Neuron (in vitro differentiated cells): ENCODE results near the gene XK.

Source experiments
- H2AFZ ChIP-seq: one replicate; pipeline ENCODE4 v1.6.1; 2013; ENCODE audit warnings: low read depth, mild to moderate bottlenecking, inconsistent platforms, low read length, moderate library complexity
- H3K27me3 ChIP-seq: one replicate; pipeline ENCODE4 v1.6.1; 2013; ENCODE audit warnings: low read length; ENCODE audit not compliant: insufficient read depth
- H3K36me3 ChIP-seq: one replicate; pipeline ENCODE4 v1.6.1; 2013; ENCODE audit warnings: low read length; ENCODE audit not compliant: insufficient read depth
- H3K4me1 ChIP-seq: one replicate; pipeline ENCODE4 v1.6.1; 2013; ENCODE audit warnings: low read length; ENCODE audit not compliant: insufficient read depth
- H3K4me3 ChIP-seq: 2 replicates; pipeline ENCODE4 v1.5.1; 2013; ENCODE audit warnings: mild to moderate bottlenecking, low read length, moderate library complexity
- H3K9me3 ChIP-seq: one replicate; pipeline ENCODE4 v1.6.1; 2013; ENCODE audit warnings: low read length

Gene XK

GRCh38 chrX:37659047-37659446, 26.5 kb upstream of the XK start:
- H3K4me3 ChIP-seq: no peak overlapping the region
- no peaks in the 10 kb centered on the region for H3K4me1 ChIP-seq

GRCh38 chrX:37662181-37662580, 23.4 kb upstream of the XK start:
- no peaks in the 10 kb centered on the region for H3K4me1 ChIP-seq
- H3K9me3 ChIP-seq: no peaks in the 10 kb centered on the region
- H2AFZ ChIP-seq: no peak overlapping the region
- no peak overlapping the region for H3K4me3 ChIP-seq
- H3K36me3 ChIP-seq: no peaks in the 10 kb centered on the region
- H3K27me3 ChIP-seq: no peaks in the 10 kb centered on the region

More at GRCh38 chrX:37659047-37659446, 26.5 kb upstream of the XK start:
- H3K27me3 ChIP-seq: peaks cover 2% of the 10 kb centered on the region
- H3K36me3 ChIP-seq: no peaks in the 10 kb centered on the region
- H3K9me3 ChIP-seq: no peaks in the 10 kb centered on the region
- H2AFZ ChIP-seq: no peak overlapping the region

DNA sequence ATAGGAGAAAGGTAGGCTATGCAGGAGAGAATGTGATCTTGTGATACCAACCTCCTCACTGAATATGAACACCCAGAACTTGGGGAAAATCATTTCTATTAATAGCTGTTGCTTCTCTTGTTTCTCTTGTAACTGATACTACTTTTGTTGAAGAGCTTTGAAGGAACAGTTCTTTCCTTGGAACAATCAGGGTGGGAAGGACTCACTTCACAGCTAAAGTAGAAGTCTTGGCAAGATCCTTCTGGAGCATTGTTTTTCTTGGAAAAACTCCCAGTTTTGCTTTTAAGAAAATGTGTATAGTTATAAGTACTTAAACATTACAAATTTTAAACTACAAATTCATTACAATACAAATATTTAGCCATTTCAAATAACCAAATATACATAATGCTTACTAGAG, 19.1 kb upstream of the XK start:
- H2AFZ ChIP-seq: no peak overlapping the region
- H3K4me1 ChIP-seq: no peaks in the 10 kb centered on the region
- no peak overlapping the region for H3K4me3 ChIP-seq
- H3K27me3 ChIP-seq: no peaks in the 10 kb centered on the region
- H3K36me3 ChIP-seq: no peaks in the 10 kb centered on the region
- no peaks in the 10 kb centered on the region for H3K9me3 ChIP-seq

GRCh38 chrX:37667141-37667540, 18.4 kb upstream of the XK start:
- Histone ChIP-seq H3K27me3 (no peaks in the 10 kb centered on the region), H3K4me3 (no peak overlapping the region), H3K36me3 (no peaks in the 10 kb centered on the region), H3K9me3 (no peaks in the 10 kb centered on the region), H2AFZ (no peak overlapping the region), H3K4me1 (no peaks in the 10 kb centered on the region)

DNA sequence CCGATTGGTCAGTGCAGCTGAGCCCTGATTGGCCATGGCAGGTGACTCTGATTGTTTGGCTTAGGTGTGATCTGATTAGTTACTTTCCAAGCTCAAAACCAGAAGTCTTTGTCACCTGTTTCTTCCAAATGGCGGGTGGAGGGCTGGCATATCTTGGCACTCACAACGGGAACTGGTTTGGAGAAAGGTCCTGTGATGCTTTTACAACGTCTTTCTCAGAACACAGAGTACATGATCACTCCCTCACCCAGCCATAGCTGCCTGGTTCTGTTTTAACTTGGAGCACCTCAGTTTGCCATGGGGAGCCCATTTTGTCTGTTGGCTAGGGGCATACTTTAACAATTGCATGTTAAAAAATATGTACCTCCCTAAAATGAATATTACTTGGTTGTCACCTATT, 13.0 kb upstream of the XK start:
- Histone ChIP-seq H3K27me3 (peaks cover 2% of the 10 kb centered on the region), H2AFZ (no peak overlapping the region), H3K4me3 (no peak overlapping the region), H3K36me3 (no peaks in the 10 kb centered on the region), H3K9me3 (no peaks in the 10 kb centered on the region), H3K4me1 (no peaks in the 10 kb centered on the region)

DNA sequence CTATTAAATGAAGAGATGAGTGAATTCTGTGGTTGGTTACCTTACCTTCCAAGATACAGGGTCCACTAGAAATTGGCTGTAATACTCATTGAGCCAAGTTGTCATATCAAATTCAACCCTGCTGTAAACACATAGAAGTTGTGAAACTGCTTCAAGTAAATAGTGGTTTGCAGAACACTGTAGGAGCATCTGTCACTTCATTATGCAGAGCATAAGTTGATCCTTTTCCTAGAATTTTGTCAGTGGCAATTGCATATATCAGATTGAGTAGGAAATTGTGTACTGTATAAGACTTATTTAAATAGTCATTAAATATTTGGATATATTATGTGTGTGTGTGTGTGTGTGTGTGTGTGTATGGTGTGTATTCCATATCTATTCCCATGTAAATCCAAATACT, 8.8 kb upstream of the XK start:
- peaks cover 2% of the 10 kb centered on the region for H3K27me3 ChIP-seq
- H3K36me3 ChIP-seq: no peaks in the 10 kb centered on the region
- no peak overlapping the region for H2AFZ ChIP-seq
- no peaks in the 10 kb centered on the region for H3K9me3 ChIP-seq
- no peaks in the 10 kb centered on the region for H3K4me1 ChIP-seq
- no peak overlapping the region for H3K4me3 ChIP-seq

DNA sequence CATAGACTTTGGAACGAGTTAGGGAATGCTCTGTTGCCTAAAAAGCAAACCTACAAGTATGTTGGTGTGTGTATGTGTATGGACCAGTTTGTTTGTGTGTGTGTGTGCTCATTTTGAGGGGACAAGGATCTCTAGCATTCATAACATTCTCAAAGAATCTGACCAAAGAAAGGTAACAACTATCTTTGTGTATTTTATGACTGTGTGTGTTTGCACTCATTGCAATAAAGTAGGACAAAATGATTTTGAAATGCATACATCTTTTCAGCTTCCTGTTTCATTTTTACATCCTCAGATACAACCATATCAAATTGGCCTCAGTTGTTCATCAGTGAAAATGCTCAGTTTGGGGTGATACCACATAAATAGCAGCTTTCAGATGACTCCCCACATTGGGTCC, 8.3 kb upstream of the XK start:
- Histone ChIP-seq H3K4me1 (no peaks in the 10 kb centered on the region), H3K9me3 (no peaks in the 10 kb centered on the region), H2AFZ (no peak overlapping the region), H3K27me3 (peaks cover 2% of the 10 kb centered on the region), H3K36me3 (no peaks in the 10 kb centered on the region), H3K4me3 (no peak overlapping the region)

DNA sequence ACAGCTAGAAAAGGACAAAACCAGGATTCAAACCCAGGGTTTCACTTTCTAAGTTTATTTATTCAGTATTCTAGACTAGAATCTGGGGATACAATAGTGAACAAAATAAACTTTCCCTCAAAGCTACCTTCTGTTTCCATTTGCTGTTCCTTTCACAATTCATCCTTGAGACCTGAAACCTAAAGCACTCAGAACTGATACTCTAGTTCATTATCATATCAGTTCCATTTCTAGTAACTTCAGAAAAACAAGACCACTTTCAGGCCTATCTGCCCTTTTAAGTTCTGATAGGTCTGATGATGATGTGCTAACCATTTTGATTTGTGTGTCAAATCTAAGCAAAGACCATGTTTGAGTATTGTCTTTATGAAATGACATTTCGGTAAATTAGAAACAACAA, 7.8 kb upstream of the XK start:
- Histone ChIP-seq H2AFZ (no peak overlapping the region), H3K9me3 (no peaks in the 10 kb centered on the region), H3K4me3 (no peak overlapping the region), H3K36me3 (no peaks in the 10 kb centered on the region), H3K4me1 (no peaks in the 10 kb centered on the region), H3K27me3 (peaks cover 2% of the 10 kb centered on the region)

DNA sequence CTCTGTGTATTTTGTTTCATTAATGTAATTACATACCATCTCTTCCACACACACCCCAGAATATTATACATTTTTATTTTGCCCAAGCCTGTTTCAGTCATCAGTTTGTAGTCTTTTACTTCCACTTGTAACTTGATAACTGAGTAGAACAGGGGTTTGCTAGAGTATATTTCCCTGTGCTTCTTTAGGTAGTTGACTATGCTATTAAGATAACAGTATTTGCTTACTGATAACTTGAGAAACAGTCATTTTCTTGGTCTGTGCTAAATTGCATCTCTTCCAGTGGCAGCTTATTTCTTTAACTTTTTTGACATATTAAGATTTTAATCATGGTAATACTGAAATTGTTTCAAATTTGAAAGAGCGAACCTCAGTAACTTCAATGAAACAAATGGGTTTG, 7.0 kb upstream of the XK start:
- H3K4me3 ChIP-seq: no peak overlapping the region
- H3K9me3 ChIP-seq: no peaks in the 10 kb centered on the region
- H2AFZ ChIP-seq: no peak overlapping the region
- H3K27me3 ChIP-seq: peaks cover 2% of the 10 kb centered on the region
- H3K36me3 ChIP-seq: no peaks in the 10 kb centered on the region
- no peaks in the 10 kb centered on the region for H3K4me1 ChIP-seq

- H3K27me3 ChIP-seq: peaks cover 2% of the 10 kb centered on the region
These were observed 6.4 kb upstream of the XK start for GRCh38 chrX:37679230-37679629.

GRCh38 chrX:37679888-37680287, 5.7 kb upstream of the XK start:
- no peak overlapping the region for H2AFZ ChIP-seq
- peaks cover 4% of the 10 kb centered on the region for H3K27me3 ChIP-seq
- no peak overlapping the region for H3K4me3 ChIP-seq
- H3K4me1 ChIP-seq: no peaks in the 10 kb centered on the region
- no peaks in the 10 kb centered on the region for H3K9me3 ChIP-seq
- no peaks in the 10 kb centered on the region for H3K36me3 ChIP-seq

More at GRCh38 chrX:37679230-37679629, 6.4 kb upstream of the XK start:
- H3K36me3 ChIP-seq: no peaks in the 10 kb centered on the region
- H3K4me1 ChIP-seq: no peaks in the 10 kb centered on the region
- H2AFZ ChIP-seq: no peak overlapping the region
- no peak overlapping the region for H3K4me3 ChIP-seq
- H3K9me3 ChIP-seq: no peaks in the 10 kb centered on the region

DNA sequence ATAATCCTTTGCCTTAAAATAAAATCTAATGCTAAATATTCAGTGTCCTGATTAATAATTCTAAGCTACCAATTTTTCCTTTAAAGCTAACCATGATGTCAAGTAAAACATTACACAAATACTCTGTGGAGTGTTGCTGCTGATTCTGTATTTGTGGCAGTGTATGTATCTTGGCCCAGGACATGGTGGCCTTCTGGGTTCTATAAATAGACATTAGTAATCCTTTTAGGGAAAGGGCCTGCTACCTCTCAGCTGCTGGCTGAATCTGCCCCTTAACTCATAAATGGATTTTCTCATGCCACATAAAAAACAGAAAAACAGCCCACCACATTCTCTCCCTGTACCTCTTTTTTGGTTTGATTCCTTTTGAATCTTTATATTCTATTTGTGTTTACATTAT, 1.2 kb upstream of the XK start:
- Histone ChIP-seq H3K36me3 (no peaks in the 10 kb centered on the region), H2AFZ (no peak overlapping the region), H3K9me3 (no peaks in the 10 kb centered on the region), H3K4me1 (no peaks in the 10 kb centered on the region), H3K27me3 (peaks cover 14% of the 10 kb centered on the region), H3K4me3 (no peak overlapping the region)

GRCh38 chrX:37684973-37685372, 618 bp upstream of the XK start:
- Histone ChIP-seq H3K9me3 (no peaks in the 10 kb centered on the region), H3K4me3 (no peak overlapping the region), H3K4me1 (no peaks in the 10 kb centered on the region), H3K27me3 (peaks cover 14% of the 10 kb centered on the region), H2AFZ (no peak overlapping the region), H3K36me3 (no peaks in the 10 kb centered on the region)

GRCh38 chrX:37686369-37686995, 891 bp downstream of the XK start:
- Histone ChIP-seq H3K4me1 (no peaks in the 10 kb centered on the region), H3K36me3 (no peaks in the 10 kb centered on the region), H2AFZ (no peak overlapping the region), H3K4me3 (no peak overlapping the region), H3K9me3 (no peaks in the 10 kb centered on the region), H3K27me3 (peaks cover 14% of the 10 kb centered on the region)
